Spleen (tissue), 11 donors: Measurements from ENCODE around the gene PPP2R5E. TPM values are rescaled to one million over a fixed set of nuclear protein-coding genes. Genes with fewer than 3 reads are reported as not detected.

Source experiments
- DNase-seq: peaks from one replicate; pipeline ENCODE4 v3.0.0-alpha.2; 2020
- H3K27ac ChIP-seq, 8 donors: fragments of 200-600 bp; sonication (generic) in 7 of 8; 1 replicate in 4 of 8; 2 replicates in 4 of 8; pipeline versions ENCODE4 v1.5.0 to v1.8.0; 2016 to 2021; ENCODE audit warnings: inconsistent platforms in 4 of 8, mild to moderate bottlenecking in 4 of 8, moderate library complexity in 1 of 8
- H3K27me3 ChIP-seq, 7 donors: fragments of 200-600 bp; sonication (generic) in 6 of 7; replicated peaks in 1 of 7; 1 replicate in 4 of 7; 2 replicates in 3 of 7; pipeline versions ENCODE4 v1.5.0 to v1.8.0; 2016 to 2021; ENCODE audit warnings: inconsistent platforms in 3 of 7, mild to moderate bottlenecking in 1 of 7
- H3K36me3 ChIP-seq, 6 donors: fragments of 200-600 bp; sonication (generic) in 5 of 6; 1 replicate in 4 of 6; 2 replicates in 2 of 6; pipeline versions ENCODE4 v1.5.0 to v1.8.0; 2016 to 2021; ENCODE audit warnings: inconsistent platforms in 2 of 6
- H3K4me1 ChIP-seq, 6 donors: fragments of 200-600 bp; sonication (generic) in 5 of 6; 1 replicate in 3 of 6; 2 replicates in 3 of 6; pipeline versions ENCODE4 v1.5.0 to v1.8.0; 2016 to 2021; ENCODE audit warnings: inconsistent platforms in 3 of 6
- H3K4me3 ChIP-seq, 8 donors: fragments of 200-600 bp; sonication (generic) in 7 of 8; 1 replicate in 4 of 8; 2 replicates in 4 of 8; pipeline versions ENCODE4 v1.5.0 to v1.8.0; 2016 to 2021; ENCODE audit warnings: inconsistent platforms in 4 of 8, mild to moderate bottlenecking in 4 of 8, moderate library complexity in 2 of 8
- H3K9me3 ChIP-seq, 8 donors: fragments of 200-600 bp; sonication (generic) in 7 of 8; 1 replicate in 4 of 8; 2 replicates in 4 of 8; pipeline versions ENCODE4 v1.5.0 to v1.8.0; 2016 to 2021; ENCODE audit warnings: inconsistent platforms in 4 of 8
- POLR2A ChIP-seq, 3 donors: fragments of 450-650 bp; IDR thresholded peaks; one replicate each; pipeline ENCODE4 v1.5.1; 2017; ENCODE audit warnings: antibody characterized with exemption in 3 of 3, mild to moderate bottlenecking in 1 of 3
- POLR2AphosphoS5 ChIP-seq, 3 donors: sonication (generic); formaldehyde crosslinking; IDR thresholded peaks; one replicate each; pipeline ENCODE4 v1.5.1; 2017; ENCODE audit warnings: antibody characterized with exemption in 3 of 3
- WGBS, 5 donors: extraction: QIAGEN DNeasy Blood & Tissue Kit in 3 of 5; methylation state at CpG; one replicate each; pipeline versions ENCODE4 v1.1.5 to v1.1.7; 2013 to 2018; 5-methylcytosine and 5-hydroxymethylcytosine counted together
- intact Hi-C: fragments of 100-400 bp; cut with DNase I; formaldehyde crosslinking; loops from one replicate; pipeline ENCODE4 v1.15.0; 2023; ENCODE audit warnings: low total_unique reads
- polyA plus RNA-seq, 3 donors: library from polyadenylated mRNA; stranded (reverse); fragments of 200-250 nt; gene quantifications; one replicate each; pipeline ENCODE4 v1.2.1, GENCODE V29; 2013
- total RNA-seq, 7 donors: library from RNA; depleted of rRNA in 3 of 7; stranded (reverse); fragments of >200 nt in 3 of 7; fragmentation: NEBNext Ultra II Directional in 4 of 7; extraction: Animal tissue kit (Norgen Biotek cat#: 25700) in 4 of 7; gene quantifications; one replicate each; pipeline versions ENCODE4 v1.1.0 to v1.2.1, GENCODE V29; 2016 to 2021
- TF ChIP-seq, protein P1 (sequence below), 11 experiments: fragments of 200-600 bp in 7 of 11; fragments of 450-650 bp in 4 of 11; sonication (generic) in 4 of 11; IDR thresholded peaks in 8 of 11; conservative IDR thresholded peaks in 3 of 11; 1 replicate in 7 of 11; 2 replicates in 4 of 11; pipeline versions ENCODE4 v1.4.0 to v1.8.0; 2016 to 2021; ENCODE audit warnings: antibody characterized with exemption in 11 of 11, inconsistent platforms in 4 of 11, mild to moderate bottlenecking in 1 of 11
- donor health status: healthy with polysubstance abuse.
- donor health status: DM: no; HTN: no; CAD: no; lungs with moderate emphysema.
- donor health status: DM: no; HTN: no; CAD: no.
- donor health status: Bipolar disorder and iron deficiency.
- donor health status: healthy.
- donor health status: DM: no; HTN: no; CAD: no.
- donor health status: DM: yes; HTN: yes; CAD: no.

PPP2R5E gene
- total and polyA plus RNA-seq, 10 donors, result 6.1 to 42.3 (median 29.1) TPM

DNA sequence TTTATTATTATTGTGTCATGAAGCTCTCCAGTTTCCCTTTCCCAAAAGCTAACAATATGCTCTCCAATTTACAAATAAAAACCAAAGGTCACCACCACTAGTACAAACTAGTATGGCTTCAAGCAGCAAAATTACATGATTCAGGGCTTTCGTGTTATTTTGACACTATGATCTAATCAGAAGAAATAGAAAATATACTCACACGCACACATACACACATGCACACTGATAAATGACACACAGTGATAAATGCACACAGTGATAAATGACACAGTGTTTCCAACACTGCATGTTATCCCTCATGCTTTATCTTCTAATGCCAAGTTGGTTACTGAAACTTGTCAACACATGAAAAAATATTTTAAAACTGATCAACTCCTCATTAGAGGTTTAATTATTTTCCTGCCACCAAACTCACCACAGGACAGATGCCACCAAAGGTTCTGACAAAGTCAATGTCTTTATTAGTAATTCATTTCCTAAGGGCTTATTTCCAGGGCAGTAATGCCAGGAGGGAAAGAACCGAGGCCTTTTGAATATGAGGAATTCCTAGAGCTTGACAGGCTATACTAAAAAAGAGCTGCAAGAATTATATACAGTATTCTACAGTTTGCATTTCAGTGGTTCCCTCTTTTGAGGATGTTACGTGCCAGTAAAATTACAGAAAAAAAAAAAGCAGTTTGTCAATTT is 82.4 kb downstream of the PPP2R5E start:
- no peak for DNase-seq
- H3K27ac ChIP-seq, result no peak overlapping the region
- no peaks in the 10 kb centered on the region for H3K9me3 ChIP-seq
- intact Hi-C loops, result no loop called here
- H3K4me3 ChIP-seq, result no peak overlapping the region
- peaks cover 0 to 9% (median 0%) of the 10 kb centered on the region in 6 donors for H3K36me3 ChIP-seq
- peaks cover 0 to 16% (median 0%) of the 10 kb centered on the region in 6 donors for H3K4me1 ChIP-seq
- 44 to 92% (median 64%) methylated on average over 4 of the region's 4 CpGs for WGBS, 5 donors
- TF ChIP-seq, protein P1, sequence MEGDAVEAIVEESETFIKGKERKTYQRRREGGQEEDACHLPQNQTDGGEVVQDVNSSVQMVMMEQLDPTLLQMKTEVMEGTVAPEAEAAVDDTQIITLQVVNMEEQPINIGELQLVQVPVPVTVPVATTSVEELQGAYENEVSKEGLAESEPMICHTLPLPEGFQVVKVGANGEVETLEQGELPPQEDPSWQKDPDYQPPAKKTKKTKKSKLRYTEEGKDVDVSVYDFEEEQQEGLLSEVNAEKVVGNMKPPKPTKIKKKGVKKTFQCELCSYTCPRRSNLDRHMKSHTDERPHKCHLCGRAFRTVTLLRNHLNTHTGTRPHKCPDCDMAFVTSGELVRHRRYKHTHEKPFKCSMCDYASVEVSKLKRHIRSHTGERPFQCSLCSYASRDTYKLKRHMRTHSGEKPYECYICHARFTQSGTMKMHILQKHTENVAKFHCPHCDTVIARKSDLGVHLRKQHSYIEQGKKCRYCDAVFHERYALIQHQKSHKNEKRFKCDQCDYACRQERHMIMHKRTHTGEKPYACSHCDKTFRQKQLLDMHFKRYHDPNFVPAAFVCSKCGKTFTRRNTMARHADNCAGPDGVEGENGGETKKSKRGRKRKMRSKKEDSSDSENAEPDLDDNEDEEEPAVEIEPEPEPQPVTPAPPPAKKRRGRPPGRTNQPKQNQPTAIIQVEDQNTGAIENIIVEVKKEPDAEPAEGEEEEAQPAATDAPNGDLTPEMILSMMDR (IDR thresholded peaks at IDR 0.05 in 8 of 11, conservative IDR thresholded peaks at IDR 0.05 in 3 of 11), result no peak
- TF ChIP-seq POLR2AphosphoS5 (IDR thresholded peaks at IDR 0.05) (no peak), POLR2A (IDR thresholded peaks at IDR 0.05) (no peak)
- no peaks in the 10 kb centered on the region for H3K27me3 ChIP-seq

DNA sequence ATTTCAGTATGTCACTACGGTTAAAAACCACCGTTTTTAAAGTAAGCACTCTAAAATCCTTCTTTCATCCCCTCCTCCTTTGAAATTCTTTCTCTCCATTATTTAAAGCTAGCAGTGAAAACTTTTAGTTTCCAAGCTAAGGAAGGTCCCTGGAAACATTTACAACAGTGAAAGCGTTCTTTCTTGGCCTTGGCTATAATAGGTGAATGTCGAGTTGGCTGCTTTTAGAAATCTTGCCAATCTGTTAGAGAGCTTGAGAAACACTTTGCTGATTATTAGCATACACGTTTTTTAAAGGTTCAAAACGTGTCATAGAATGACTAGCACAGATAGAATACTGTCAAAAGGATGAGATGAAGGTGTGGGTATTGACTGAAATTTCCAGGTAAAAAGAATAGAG is 83.4 kb downstream of the PPP2R5E start:
- 73 to 84% (median 81%) methylated on average over 6 of the region's 6 CpGs for WGBS, 5 donors
- Histone ChIP-seq H3K27me3 (no peaks in the 10 kb centered on the region), H3K4me3 (no peak overlapping the region), H3K27ac (no peak overlapping the region), H3K9me3 (no peaks in the 10 kb centered on the region), H3K4me1 (peaks cover 0 to 26% (median 3%) of the 10 kb centered on the region in 6 donors), H3K36me3 (peaks cover 0 to 9% (median 0%) of the 10 kb centered on the region in 6 donors)
- intact Hi-C loops, result no loop called here
- no peak for DNase-seq
- TF ChIP-seq POLR2A (IDR thresholded peaks at IDR 0.05), result no peak
- TF ChIP-seq, protein P1 (IDR thresholded peaks at IDR 0.05 in 8 of 11, conservative IDR thresholded peaks at IDR 0.05 in 3 of 11), result no peak
- no peak for TF ChIP-seq POLR2AphosphoS5 (IDR thresholded peaks at IDR 0.05)

DNA sequence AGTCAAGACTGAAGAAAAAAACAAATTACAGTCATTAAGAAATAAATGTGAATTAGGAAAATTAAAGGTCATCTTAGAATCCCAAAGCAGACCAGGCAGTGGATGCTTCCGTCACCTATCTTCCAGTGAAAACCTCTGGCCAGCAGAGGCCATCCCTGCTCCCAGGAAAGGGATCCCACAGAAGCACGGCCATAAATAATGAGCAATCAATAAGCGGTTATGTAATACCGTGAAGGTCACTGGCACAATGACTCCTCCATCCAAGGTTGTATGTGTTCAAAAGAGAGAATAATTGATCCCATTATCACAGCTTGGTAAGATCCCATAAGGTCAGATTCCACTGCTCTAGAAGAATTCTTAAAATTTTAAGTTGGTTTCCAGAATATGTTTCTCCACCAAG is 85.7 kb downstream of the PPP2R5E start:
- Histone ChIP-seq H3K9me3 (no peaks in the 10 kb centered on the region), H3K36me3 (peaks cover 0 to 23% (median 2%) of the 10 kb centered on the region in 6 donors)
- WGBS, 5 donors, result 76 to 93% (median 91%) methylated on average over 4 of the region's 4 CpGs

More for the DNA sequence above, 85.7 kb downstream of the PPP2R5E start:
- intact Hi-C loops, result no loop called here
- Histone ChIP-seq H3K4me3 (no peak overlapping the region), H3K27ac (no peak overlapping the region), H3K4me1 (peaks cover 0 to 28% (median 4%) of the 10 kb centered on the region in 6 donors), H3K27me3 (no peaks in the 10 kb centered on the region)
- TF ChIP-seq POLR2AphosphoS5 (IDR thresholded peaks at IDR 0.05) (no peak), POLR2A (IDR thresholded peaks at IDR 0.05) (no peak)
- TF ChIP-seq, protein P1 (IDR thresholded peaks at IDR 0.05 in 8 of 11, conservative IDR thresholded peaks at IDR 0.05 in 3 of 11), result no peak
- DNase-seq, result no peak
